HepG2 (cell line): ENCODE measurements around the gene SRD5A1. TPM values are rescaled to one million over a fixed set of nuclear protein-coding genes. Genes with fewer than 3 reads are reported as not detected.

Experiments used
- BRD4 ChIP-seq: sonication (generic); formaldehyde crosslinking; IDR thresholded peaks from 2 replicates; pipeline ENCODE4 v1.4.0; 2020; ENCODE audit warnings: missing genetic modification reagents
- DNMT1 ChIP-seq: sonication (generic); formaldehyde crosslinking; IDR thresholded peaks from 2 replicates; pipeline ENCODE4 v1.5.1; 2020; ENCODE audit warnings: mild to moderate bottlenecking, missing genetic modification reagents
- EED ChIP-seq: sonication (generic); formaldehyde crosslinking; IDR thresholded peaks from 2 replicates; pipeline ENCODE4 v1.5.0; 2020; ENCODE audit warnings: mild to moderate bottlenecking, missing genetic modification reagents
- ISX ChIP-seq: sonication (generic); formaldehyde crosslinking; conservative IDR thresholded peaks from 2 replicates; pipeline ENCODE4 v1.5.0; 2020; ENCODE audit warnings: missing genetic modification reagents
- POGK ChIP-seq: sonication (generic); formaldehyde crosslinking; conservative IDR thresholded peaks from 2 replicates; pipeline ENCODE4 v1.8.0; 2022; ENCODE audit warnings: mild to moderate bottlenecking, moderate library complexity, missing genetic modification reagents
- ZNF232 ChIP-seq: sonication (generic); formaldehyde crosslinking; IDR thresholded peaks from 2 replicates; pipeline ENCODE4 v1.4.0; 2020; ENCODE audit warnings: missing genetic modification reagents, borderline replicate concordance
- ZNF557 ChIP-seq: sonication (generic); formaldehyde crosslinking; IDR thresholded peaks from 2 replicates; pipeline ENCODE4 v1.4.0; 2020; ENCODE audit warnings: missing genetic modification reagents
- ZNF747 ChIP-seq: sonication (generic); formaldehyde crosslinking; IDR thresholded peaks from 2 replicates; pipeline ENCODE4 v1.8.1; 2023; ENCODE audit warnings: missing genetic modification reagents, mild to moderate bottlenecking, borderline replicate concordance
- polyA plus RNA-seq, 8 experiments: library from polyadenylated mRNA; depleted of rRNA in 3 of 8; stranded (reverse) in 7 of 8; unstranded in 1 of 8; fragments of >200 nt; fragmentation: Illumina TruSeq in 4 of 8; extraction: Trizol in 4 of 8; gene quantifications; 2 replicates each; pipeline versions ENCODE4 v1.2.1 to v1.2.3, GENCODE V29; 2011 to 2016; ENCODE audit warnings: low read depth in 4 of 8, missing spikeins in 1 of 8, mixed read lengths in 1 of 8; ENCODE audit not compliant: insufficient read depth in 1 of 8
- total RNA-seq, 5 experiments: library from RNA; depleted of rRNA; stranded (reverse); fragments of >200 nt; fragmentation: Illumina TruSeq; extraction: Trizol; gene quantifications; 2 replicates each; pipeline ENCODE4 v1.2.3, GENCODE V29; 2016; ENCODE audit warnings: low read depth in 1 of 5
- TF ChIP-seq, protein P1 (sequence below), 2 experiments: fragments of 450-650 bp in 1 of 2; sonication (generic) in 1 of 2; formaldehyde crosslinking in 1 of 2; IDR thresholded peaks; 2 replicates each; pipeline versions ENCODE4 v1.6.1 to v1.8.0; 2016 to 2022; ENCODE audit warnings: antibody characterized with exemption in 1 of 2, mild to moderate bottlenecking in 1 of 2, missing genetic modification reagents in 1 of 2

Gene SRD5A1
- total and polyA plus RNA-seq, 2 of the 13 experiments (the other 11 are each of a cell fraction or from before 2014, with no cell fraction given), result 6.1 to 9.9 TPM

DNA sequence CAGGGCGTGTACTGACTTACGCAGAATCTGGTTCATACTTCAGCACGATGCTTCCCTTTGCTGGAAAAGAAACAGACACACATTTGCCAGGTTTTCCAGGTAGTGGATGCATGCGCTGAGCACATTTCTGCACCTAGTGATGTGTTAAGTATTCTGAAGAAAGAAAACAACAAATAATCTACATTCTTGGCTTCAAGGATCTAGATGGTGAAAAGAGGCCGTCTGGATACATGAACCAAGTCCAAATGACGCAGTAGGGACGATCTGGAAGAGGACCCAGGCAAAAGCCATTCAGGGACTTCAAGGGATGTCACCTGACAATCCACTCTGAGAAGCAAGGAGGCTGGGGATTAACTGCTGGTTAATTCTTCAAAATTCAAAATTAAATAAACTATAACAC, 30.8 kb upstream of the SRD5A1 start (continued):
- TF ChIP-seq, protein P1, sequence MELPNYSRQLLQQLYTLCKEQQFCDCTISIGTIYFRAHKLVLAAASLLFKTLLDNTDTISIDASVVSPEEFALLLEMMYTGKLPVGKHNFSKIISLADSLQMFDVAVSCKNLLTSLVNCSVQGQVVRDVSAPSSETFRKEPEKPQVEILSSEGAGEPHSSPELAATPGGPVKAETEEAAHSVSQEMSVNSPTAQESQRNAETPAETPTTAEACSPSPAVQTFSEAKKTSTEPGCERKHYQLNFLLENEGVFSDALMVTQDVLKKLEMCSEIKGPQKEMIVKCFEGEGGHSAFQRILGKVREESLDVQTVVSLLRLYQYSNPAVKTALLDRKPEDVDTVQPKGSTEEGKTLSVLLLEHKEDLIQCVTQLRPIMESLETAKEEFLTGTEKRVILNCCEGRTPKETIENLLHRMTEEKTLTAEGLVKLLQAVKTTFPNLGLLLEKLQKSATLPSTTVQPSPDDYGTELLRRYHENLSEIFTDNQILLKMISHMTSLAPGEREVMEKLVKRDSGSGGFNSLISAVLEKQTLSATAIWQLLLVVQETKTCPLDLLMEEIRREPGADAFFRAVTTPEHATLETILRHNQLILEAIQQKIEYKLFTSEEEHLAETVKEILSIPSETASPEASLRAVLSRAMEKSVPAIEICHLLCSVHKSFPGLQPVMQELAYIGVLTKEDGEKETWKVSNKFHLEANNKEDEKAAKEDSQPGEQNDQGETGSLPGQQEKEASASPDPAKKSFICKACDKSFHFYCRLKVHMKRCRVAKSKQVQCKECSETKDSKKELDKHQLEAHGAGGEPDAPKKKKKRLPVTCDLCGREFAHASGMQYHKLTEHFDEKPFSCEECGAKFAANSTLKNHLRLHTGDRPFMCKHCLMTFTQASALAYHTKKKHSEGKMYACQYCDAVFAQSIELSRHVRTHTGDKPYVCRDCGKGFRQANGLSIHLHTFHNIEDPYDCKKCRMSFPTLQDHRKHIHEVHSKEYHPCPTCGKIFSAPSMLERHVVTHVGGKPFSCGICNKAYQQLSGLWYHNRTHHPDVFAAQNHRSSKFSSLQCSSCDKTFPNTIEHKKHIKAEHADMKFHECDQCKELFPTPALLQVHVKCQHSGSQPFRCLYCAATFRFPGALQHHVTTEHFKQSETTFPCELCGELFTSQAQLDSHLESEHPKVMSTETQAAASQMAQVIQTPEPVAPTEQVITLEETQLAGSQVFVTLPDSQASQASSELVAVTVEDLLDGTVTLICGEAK (IDR thresholded peaks at IDR 0.05), result no peak
- TF ChIP-seq, protein P1 (CRISPR knock-in tag; IDR thresholded peaks at IDR 0.05), result no peak
- TF ChIP-seq POGK (no peak), BRD4 (CRISPR knock-in tag) (no peak), ISX (CRISPR knock-in tag) (no peak), EED (no peak), DNMT1 (no peak), ZNF557 (CRISPR knock-in tag) (no peak), ZNF232 (CRISPR knock-in tag) (no peak), ZNF747 (CRISPR knock-in tag) (no peak)
